HG02840 (cell line): ENCODE data around the gene GZMM.
"Not testable (repeated sequence)": the region's sequence is repeated elsewhere in the genome, so short reads cannot be mapped to it uniquely, and the experiment has no call there.

Experiments
- ATAC-seq: cut with Tn5 transposase; IDR thresholded peaks from one replicate; pipeline ENCODE4 v1.9.1; 2021; ENCODE audit warnings: mild to moderate bottlenecking, moderate library complexity, moderate number of reproducible peaks; ENCODE audit not compliant: unreplicated experiment, low FRiP score

Gene GZMM

GRCh38 chr19:580274-580835, 36.5 kb downstream of the GZMM start:
- ATAC-seq = no peak

- no peak for ATAC-seq
Measured at GRCh38 chr19:581399-582111, 37.7 kb downstream of the GZMM start.

GRCh38 chr19:582497-583197, 38.8 kb downstream of the GZMM start:
- ATAC-seq = no peak

- ATAC-seq = no peak
Measured at GRCh38 chr19:583198-583967, 39.5 kb downstream of the GZMM start.

GRCh38 chr19:583968-584239, 40.1 kb downstream of the GZMM start:
- no peak for ATAC-seq

- ATAC-seq = no peak
Measured at GRCh38 chr19:584240-585001, 40.6 kb downstream of the GZMM start.

- ATAC-seq = not testable (repeated sequence)
Measured at GRCh38 chr19:585146-585545, 41.3 kb downstream of the GZMM start.

- ATAC-seq = no peak
Measured at GRCh38 chr19:585551-586110, 41.8 kb downstream of the GZMM start.

- no peak for ATAC-seq
Measured at GRCh38 chr19:588093-588740, 44.4 kb downstream of the GZMM start.

- no peak for ATAC-seq
Measured at GRCh38 chr19:588741-589692, 45.2 kb downstream of the GZMM start.

GRCh38 chr19:589693-590395, 46.0 kb downstream of the GZMM start, which contains the start of gene HCN2:
TSS of gene HCN2 (plus strand) at chr19:589881. CDS start at chr19:589946, 65 bp downstream.
- ATAC-seq = no peak

- ATAC-seq = no peak
Measured at GRCh38 chr19:590396-590745, 46.5 kb downstream of the GZMM start.

- ATAC-seq = no peak
Measured at GRCh38 chr19:590750-591098, 46.9 kb downstream of the GZMM start.

GRCh38 chr19:591099-591958, 47.5 kb downstream of the GZMM start:
- no peak for ATAC-seq

- ATAC-seq = no peak
Measured at GRCh38 chr19:592101-592500, 48.2 kb downstream of the GZMM start.

- ATAC-seq = no peak
Measured at GRCh38 chr19:593055-593454, 49.2 kb downstream of the GZMM start.

GRCh38 chr19:593505-593904, 49.7 kb downstream of the GZMM start:
- ATAC-seq = no peak
